Measurements from ENCODE around the gene GPRC5C. TPM values are rescaled to one million over a fixed set of nuclear protein-coding genes. Genes with fewer than 3 reads are reported as not detected.

GPRC5C gene
- total and polyA plus RNA-seq, 9 of the 15 experiments (the other 6 are each of a cell fraction or from before 2014, with no cell fraction given) = 0.28 to 9.0 (median 4.1) TPM

- no peak for TF ChIP-seq CHD7 (IDR thresholded peaks at IDR 0.05; ENCODE audit: low read depth, low read length)
- no peak for TF ChIP-seq MAFG (tag; conservative IDR thresholded peaks at IDR 0.05)
- TF ChIP-seq TGIF2 (CRISPR knock-in tag; IDR thresholded peaks at IDR 0.05) = no peak
- no peak for TF ChIP-seq ZSCAN32 (CRISPR knock-in tag; IDR thresholded peaks at IDR 0.05)
- TF ChIP-seq THRA (IDR thresholded peaks at IDR 0.05) = no peak
- TF ChIP-seq NR3C1 (CRISPR knock-in tag; IDR thresholded peaks at IDR 0.05) = no peak
- TF ChIP-seq ZSCAN29 (IDR thresholded peaks at IDR 0.05) = no peak
- no peak for TF ChIP-seq ZNF124 (CRISPR knock-in tag; IDR thresholded peaks at IDR 0.05)
- no peak for TF ChIP-seq ZNF140 (CRISPR knock-in tag; IDR thresholded peaks at IDR 0.05)
- no peak for TF ChIP-seq ZNF444 (CRISPR knock-in tag; IDR thresholded peaks at IDR 0.05)
- TF ChIP-seq POLR2A (conservative IDR thresholded peaks at IDR 0.05) = no peak
- no peak for TF ChIP-seq TSC22D4 (tag; IDR thresholded peaks at IDR 0.05)
- TF ChIP-seq MIER1 (IDR thresholded peaks at IDR 0.05; ENCODE audit: low read depth) = no peak
- 0 out of 2 replicates have a peak, but pooled peaks have one; percentile 20 for TF ChIP-seq GMEB1 (CRISPR knock-in tag; IDR thresholded peaks at IDR 0.05)
Measured at GRCh38 chr17:74408262-74408661, 23.6 kb upstream of the GPRC5C start (continued).
